Measurements from ENCODE around the gene ALDH1A2.

GRCh38 chr15:57993409-57994145 is 71.9 kb downstream of the ALDH1A2 start:
- TF ChIP-seq POLR2A (IDR thresholded peaks at IDR 0.05; ENCODE audit: low read depth, low read length): no peak
- no peak for TF ChIP-seq POLR2AphosphoS5 (IDR thresholded peaks at IDR 0.05; ENCODE audit: low read depth, low read length)
- no peak for TF ChIP-seq TAF1 (IDR thresholded peaks at IDR 0.05; ENCODE audit: low read depth, low read length)

Data from GM12891 (cell line).